ENCODE results near the gene CNTNAP2.

The CNTNAP2 gene

DNA sequence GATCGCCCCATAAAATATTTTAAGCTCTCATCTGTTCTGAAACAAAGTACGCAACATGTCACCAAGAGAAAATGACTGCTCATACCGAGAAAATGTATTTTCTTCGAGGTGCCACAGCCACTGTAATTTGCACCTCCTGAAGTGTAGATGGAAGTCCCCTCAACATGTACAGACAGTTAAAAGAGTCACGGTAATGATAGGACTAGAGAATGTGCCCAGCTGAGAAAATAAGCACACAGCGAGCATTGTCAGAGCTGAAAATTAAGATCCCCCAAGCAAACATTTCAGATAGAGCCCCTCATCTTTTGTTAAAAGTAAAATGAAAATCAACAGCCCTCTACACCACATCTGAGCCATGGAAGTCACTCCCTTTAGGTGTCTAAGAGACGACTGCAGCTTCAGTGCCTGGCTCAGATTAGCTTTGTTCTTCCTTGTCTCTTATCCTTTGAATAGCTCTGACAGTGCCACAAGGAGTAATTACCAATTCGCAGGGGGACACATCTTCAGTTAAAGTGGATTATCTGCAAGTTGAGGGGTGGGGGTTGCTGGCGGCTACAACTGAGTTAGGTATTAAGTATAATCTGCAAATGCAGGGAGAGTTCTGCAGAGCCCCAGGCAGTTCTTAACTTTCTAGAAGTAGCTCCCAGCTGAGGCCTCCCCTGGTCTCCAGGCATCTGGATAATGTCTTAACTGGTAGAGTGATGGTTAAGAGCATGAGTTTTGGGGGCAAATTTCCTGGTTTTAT, 2251.3 kb downstream of the CNTNAP2 start:
- H3K36me3 ChIP-seq (ENCODE audit: control insufficient read depth, insufficient read depth, low read length) = peaks cover 15% of the 10 kb centered on the region
- H3K27ac ChIP-seq (ENCODE audit: insufficient read depth, low read depth, low read length, poor library complexity, severe bottlenecking) = no peak overlapping the region
- H3K4me3 ChIP-seq (ENCODE audit: insufficient read depth, low read depth, low read length) = no peak overlapping the region
- no peaks in the 10 kb centered on the region for H3K27me3 ChIP-seq (ENCODE audit: control insufficient read depth, insufficient read depth, low read length, poor library complexity, severe bottlenecking)
- no peaks in the 10 kb centered on the region for H3K9me3 ChIP-seq (ENCODE audit: control insufficient read depth, low read length)
- no peaks in the 10 kb centered on the region for H3K4me1 ChIP-seq (ENCODE audit: control insufficient read depth, insufficient read depth, low read length)
- WGBS, 2 experiments = 90 to 91% methylated on average over 9 of the region's 9 CpGs

DNA sequence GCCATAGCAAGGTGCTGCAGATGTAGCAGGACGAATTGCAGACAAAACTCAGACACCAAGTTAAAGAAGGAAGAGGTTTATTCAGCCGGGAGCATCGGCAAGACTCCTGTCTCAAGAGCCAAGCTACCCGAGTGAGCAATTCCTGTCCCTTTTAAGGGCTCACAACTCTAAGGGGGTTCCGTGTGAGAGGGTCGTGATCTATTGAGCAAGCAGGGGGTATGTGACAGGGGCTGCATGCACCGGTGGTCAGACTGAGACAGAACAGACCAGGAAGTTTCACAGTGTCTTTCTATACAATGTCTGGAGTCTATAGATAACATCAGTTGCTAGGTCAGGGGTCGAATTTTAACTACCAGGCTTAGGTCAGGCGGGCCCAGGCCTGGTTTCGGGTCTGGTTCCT, 2252.0 kb downstream of the CNTNAP2 start:
- Histone ChIP-seq H3K27me3 (ENCODE audit: control insufficient read depth, insufficient read depth, low read length, poor library complexity, severe bottlenecking) (no peaks in the 10 kb centered on the region), H3K9me3 (ENCODE audit: control insufficient read depth, low read length) (no peaks in the 10 kb centered on the region), H3K27ac (ENCODE audit: insufficient read depth, low read depth, low read length, poor library complexity, severe bottlenecking) (no peak overlapping the region), H3K4me1 (ENCODE audit: control insufficient read depth, insufficient read depth, low read length) (no peaks in the 10 kb centered on the region), H3K4me3 (ENCODE audit: insufficient read depth, low read depth, low read length) (no peak overlapping the region), H3K36me3 (ENCODE audit: control insufficient read depth, insufficient read depth, low read length) (peaks cover 14% of the 10 kb centered on the region)
- 83 to 85% methylated on average over 10 of the region's 10 CpGs for WGBS, 2 experiments

DNA sequence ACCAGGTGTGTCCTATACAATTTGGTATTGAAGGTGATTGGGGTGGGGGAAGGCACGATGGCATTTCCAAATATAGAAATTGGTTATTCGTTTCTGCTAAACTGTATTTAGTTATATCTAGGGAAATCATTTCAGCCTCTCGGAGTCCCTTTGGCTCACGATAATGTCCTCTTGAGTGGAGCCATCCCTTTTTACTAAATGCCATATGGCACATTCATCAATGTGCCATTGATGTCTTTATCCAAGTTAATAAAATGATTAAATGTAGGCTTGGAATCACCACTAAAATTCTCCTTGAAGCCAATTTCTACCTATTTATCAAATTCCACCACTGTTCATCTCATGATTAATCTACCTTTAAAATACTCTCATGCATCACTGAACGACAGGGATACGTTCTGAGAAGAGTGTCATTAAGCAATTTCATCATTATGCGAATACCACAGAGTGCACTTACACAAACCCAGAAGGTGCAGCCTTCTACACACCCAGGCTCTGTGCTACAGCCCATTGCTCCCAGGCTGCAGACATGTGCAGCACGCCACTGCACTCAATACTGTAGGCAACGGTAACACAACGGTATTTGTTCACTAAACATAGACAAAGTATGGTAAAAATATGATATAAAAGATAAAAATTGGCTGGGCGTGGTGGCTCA, 2254.8 kb downstream of the CNTNAP2 start:
- Histone ChIP-seq H3K27me3 (ENCODE audit: control insufficient read depth, insufficient read depth, low read length, poor library complexity, severe bottlenecking) (no peaks in the 10 kb centered on the region), H3K4me3 (ENCODE audit: insufficient read depth, low read depth, low read length) (no peak overlapping the region), H3K36me3 (ENCODE audit: control insufficient read depth, insufficient read depth, low read length) (peaks cover 12% of the 10 kb centered on the region), H3K9me3 (ENCODE audit: control insufficient read depth, low read length) (no peaks in the 10 kb centered on the region), H3K4me1 (ENCODE audit: control insufficient read depth, insufficient read depth, low read length) (no peaks in the 10 kb centered on the region), H3K27ac (ENCODE audit: insufficient read depth, low read depth, low read length, poor library complexity, severe bottlenecking) (no peak overlapping the region)
- 87 to 97% methylated on average over 10 to 11 of the region's 11 CpGs for WGBS, 2 experiments

GRCh38 chr7:148374396-148375259, 2258.0 kb downstream of the CNTNAP2 start:
- H3K4me3 ChIP-seq (ENCODE audit: insufficient read depth, low read depth, low read length) = no peak overlapping the region
- no peaks in the 10 kb centered on the region for H3K4me1 ChIP-seq (ENCODE audit: control insufficient read depth, insufficient read depth, low read length)
- no peaks in the 10 kb centered on the region for H3K9me3 ChIP-seq (ENCODE audit: control insufficient read depth, low read length)
- no peaks in the 10 kb centered on the region for H3K36me3 ChIP-seq (ENCODE audit: control insufficient read depth, insufficient read depth, low read length)
- WGBS, 2 experiments = 90 to 94% methylated on average over 7 of the region's 7 CpGs
- H3K27ac ChIP-seq (ENCODE audit: insufficient read depth, low read depth, low read length, poor library complexity, severe bottlenecking) = no peak overlapping the region
- H3K27me3 ChIP-seq (ENCODE audit: control insufficient read depth, insufficient read depth, low read length, poor library complexity, severe bottlenecking) = no peaks in the 10 kb centered on the region

DNA sequence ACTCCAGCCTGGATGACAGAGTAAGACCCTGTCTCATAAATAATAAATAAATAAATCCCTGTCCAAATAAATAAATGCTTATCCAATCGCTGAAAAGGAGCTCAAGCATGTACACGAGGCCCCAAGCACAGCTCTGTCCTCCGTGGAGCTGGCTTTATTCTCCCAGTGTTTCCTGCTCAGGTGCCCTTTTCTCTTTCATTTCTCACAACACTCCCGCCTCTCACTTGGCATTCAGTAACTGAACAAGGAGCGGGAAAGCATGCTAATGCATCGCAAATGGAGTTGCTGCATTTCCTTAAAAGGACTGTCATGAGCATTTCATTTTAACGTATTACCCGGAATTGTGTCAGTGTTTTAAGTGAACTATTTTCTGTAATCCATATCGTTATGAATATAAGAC, 2263.1 kb downstream of the CNTNAP2 start:
- H3K9me3 ChIP-seq (ENCODE audit: control insufficient read depth, low read length) = peaks cover 3% of the 10 kb centered on the region
- peaks cover 4% of the 10 kb centered on the region for H3K36me3 ChIP-seq (ENCODE audit: control insufficient read depth, insufficient read depth, low read length)
- no peak overlapping the region for H3K27ac ChIP-seq (ENCODE audit: insufficient read depth, low read depth, low read length, poor library complexity, severe bottlenecking)
- no peak overlapping the region for H3K4me3 ChIP-seq (ENCODE audit: insufficient read depth, low read depth, low read length)
- no peaks in the 10 kb centered on the region for H3K27me3 ChIP-seq (ENCODE audit: control insufficient read depth, insufficient read depth, low read length, poor library complexity, severe bottlenecking)
- WGBS, 2 experiments = 84 to 88% methylated on average over 8 of the region's 9 CpGs
- H3K4me1 ChIP-seq (ENCODE audit: control insufficient read depth, insufficient read depth, low read length) = peaks cover 6% of the 10 kb centered on the region

- Histone ChIP-seq H3K27me3 (ENCODE audit: control insufficient read depth, insufficient read depth, low read length, poor library complexity, severe bottlenecking) (no peaks in the 10 kb centered on the region), H3K27ac (ENCODE audit: insufficient read depth, low read depth, low read length, poor library complexity, severe bottlenecking) (no peak overlapping the region), H3K9me3 (ENCODE audit: control insufficient read depth, low read length) (peaks cover 3% of the 10 kb centered on the region), H3K36me3 (ENCODE audit: control insufficient read depth, insufficient read depth, low read length) (peaks cover 7% of the 10 kb centered on the region), H3K4me1 (ENCODE audit: control insufficient read depth, insufficient read depth, low read length) (peaks cover 13% of the 10 kb centered on the region), H3K4me3 (ENCODE audit: insufficient read depth, low read depth, low read length) (no peak overlapping the region)
- WGBS, 2 experiments = 85 to 87% methylated on average over 13 of the region's 13 CpGs
Measured at GRCh38 chr7:148380596-148381419, 2264.2 kb downstream of the CNTNAP2 start.

DNA sequence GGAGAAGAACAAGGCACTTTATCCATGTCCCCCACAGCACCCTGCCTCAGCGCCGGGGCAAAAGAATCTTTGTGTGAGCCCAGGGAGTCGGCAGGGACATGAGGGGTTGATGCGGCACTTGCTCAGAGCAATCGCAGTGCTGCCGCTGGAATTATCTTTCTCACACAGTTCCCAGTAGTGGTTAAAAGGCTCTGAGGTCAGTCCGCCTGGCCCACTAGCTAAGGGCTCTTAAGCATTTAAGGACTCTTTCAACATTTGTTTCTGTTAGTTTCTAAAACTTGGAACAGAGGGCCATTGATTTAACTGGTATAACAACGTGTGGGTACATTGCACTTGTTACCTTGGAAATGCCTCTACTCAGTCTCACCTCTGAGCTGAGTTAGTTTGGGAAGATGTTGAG, 2266.0 kb downstream of the CNTNAP2 start:
- Histone ChIP-seq H3K27me3 (ENCODE audit: control insufficient read depth, insufficient read depth, low read length, poor library complexity, severe bottlenecking) (no peaks in the 10 kb centered on the region), H3K27ac (ENCODE audit: insufficient read depth, low read depth, low read length, poor library complexity, severe bottlenecking) (no peak overlapping the region), H3K9me3 (ENCODE audit: control insufficient read depth, low read length) (peaks cover 3% of the 10 kb centered on the region), H3K4me3 (ENCODE audit: insufficient read depth, low read depth, low read length) (no peak overlapping the region), H3K36me3 (ENCODE audit: control insufficient read depth, insufficient read depth, low read length) (peaks cover 18% of the 10 kb centered on the region), H3K4me1 (ENCODE audit: control insufficient read depth, insufficient read depth, low read length) (peaks cover 13% of the 10 kb centered on the region)
- WGBS, 2 experiments = 82 to 83% methylated on average over 8 of the region's 8 CpGs

- H3K36me3 ChIP-seq (ENCODE audit: control insufficient read depth, insufficient read depth, low read length) = peaks cover 20% of the 10 kb centered on the region
- no peak overlapping the region for H3K27ac ChIP-seq (ENCODE audit: insufficient read depth, low read depth, low read length, poor library complexity, severe bottlenecking)
- H3K9me3 ChIP-seq (ENCODE audit: control insufficient read depth, low read length) = peaks cover 3% of the 10 kb centered on the region
- H3K4me3 ChIP-seq (ENCODE audit: insufficient read depth, low read depth, low read length) = no peak overlapping the region
- WGBS, 2 experiments = 95 to 96% methylated on average over 14 of the region's 14 CpGs
- no peaks in the 10 kb centered on the region for H3K27me3 ChIP-seq (ENCODE audit: control insufficient read depth, insufficient read depth, low read length, poor library complexity, severe bottlenecking)
- H3K4me1 ChIP-seq (ENCODE audit: control insufficient read depth, insufficient read depth, low read length) = peaks cover 13% of the 10 kb centered on the region
Measured at GRCh38 chr7:148383651-148384050, 2267.1 kb downstream of the CNTNAP2 start.

DNA sequence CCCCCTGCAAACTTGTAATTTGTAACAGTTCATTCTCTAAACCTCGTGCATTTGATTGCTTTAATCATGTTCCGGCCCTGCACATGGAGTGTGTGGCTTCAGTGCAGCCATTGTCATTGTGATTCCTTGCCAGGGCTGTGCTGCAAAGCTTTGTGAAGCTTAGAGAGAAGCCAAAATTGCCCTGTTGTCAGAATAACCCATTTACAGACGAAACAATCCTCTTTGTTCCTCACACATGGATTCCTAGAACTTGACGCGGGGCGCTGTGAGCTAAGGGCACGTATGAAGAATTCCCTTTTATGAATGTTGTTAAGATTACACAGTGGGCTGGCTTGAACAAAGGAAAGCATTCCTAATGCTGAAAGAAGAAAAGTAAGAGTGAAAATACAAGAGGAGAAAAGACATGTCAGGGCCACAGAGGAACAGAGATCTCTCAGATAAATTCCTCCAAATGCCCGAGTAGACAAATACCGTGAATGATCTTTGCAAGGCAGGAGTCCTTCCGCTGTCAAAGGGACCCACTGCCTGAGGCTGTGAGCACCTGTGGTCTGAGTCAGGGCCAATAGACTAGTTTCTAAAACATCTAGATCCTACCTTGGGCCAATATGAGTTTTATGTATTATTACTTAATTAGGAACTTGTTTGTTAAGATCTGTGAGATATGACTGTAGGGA, 2268.5 kb downstream of the CNTNAP2 start:
- H3K9me3 ChIP-seq (ENCODE audit: control insufficient read depth, low read length) = peaks cover 3% of the 10 kb centered on the region
- WGBS, 2 experiments = 67 to 82% methylated on average over 10 of the region's 10 CpGs
- no peaks in the 10 kb centered on the region for H3K27me3 ChIP-seq (ENCODE audit: control insufficient read depth, insufficient read depth, low read length, poor library complexity, severe bottlenecking)
- peaks cover 13% of the 10 kb centered on the region for H3K4me1 ChIP-seq (ENCODE audit: control insufficient read depth, insufficient read depth, low read length)
- H3K4me3 ChIP-seq (ENCODE audit: insufficient read depth, low read depth, low read length) = no peak overlapping the region
- peak overlapping the region; percentile 57 for H3K27ac ChIP-seq (ENCODE audit: insufficient read depth, low read depth, low read length, poor library complexity, severe bottlenecking)
- peaks cover 28% of the 10 kb centered on the region for H3K36me3 ChIP-seq (ENCODE audit: control insufficient read depth, insufficient read depth, low read length)

Measured in ectodermal cell (in vitro differentiated cells).